ENCODE measurements around the gene ATP9B.

DNA sequence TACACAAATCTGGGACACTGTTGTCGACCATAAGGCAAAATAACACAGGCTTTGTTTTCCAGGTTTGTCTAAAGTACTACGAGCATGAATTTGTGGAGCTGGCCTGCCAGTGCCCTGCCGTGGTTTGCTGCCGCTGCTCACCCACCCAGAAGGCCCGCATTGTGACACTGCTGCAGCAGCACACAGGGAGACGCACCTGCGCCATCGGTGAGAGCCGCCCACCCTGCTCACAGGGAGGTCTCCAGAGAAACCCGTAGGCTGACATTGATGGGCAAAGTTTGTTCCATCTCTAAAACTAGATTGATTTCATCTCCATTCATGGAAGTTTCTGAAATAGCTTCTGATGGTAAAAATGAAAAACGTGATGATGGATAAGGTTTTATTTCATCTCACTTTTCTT, 276.2 kb downstream of the ATP9B start:
- TF ChIP-seq CTCF (IDR thresholded peaks at IDR 0.05) (no peak), POLR2A (IDR thresholded peaks at IDR 0.05) (no peak)

Data from sigmoid colon (tissue), 3 donors.